ACC112 (cell line): ENCODE data around the gene NDUFV3.

Source experiments
- H2AFZ ChIP-seq: fragments of 200-600 bp; sonication (generic); one replicate; pipeline ENCODE4 v1.6.0; 2017; ENCODE audit warnings: antibody characterized with exemption, low read length; ENCODE audit not compliant: unreplicated experiment
- H3K27ac ChIP-seq: fragments of 200-600 bp; sonication (generic); 2 replicates; pipeline ENCODE4 v1.5.1; 2014; ENCODE audit warnings: low read depth, mild to moderate bottlenecking, antibody characterized with exemption, low read length, moderate library complexity
- H3K27me3 ChIP-seq: fragments of 200-600 bp; sonication (generic); 2 replicates; pipeline ENCODE4 v1.6.1; 2014; ENCODE audit warnings: mild to moderate bottlenecking, antibody characterized with exemption, low read length, moderate library complexity, mixed read lengths; ENCODE audit not compliant: insufficient read depth
- H3K36me3 ChIP-seq: fragments of 200-600 bp; sonication (generic); 2 replicates; pipeline ENCODE4 v1.6.1; 2016; ENCODE audit warnings: mild to moderate bottlenecking, antibody characterized with exemption, low read length, moderate library complexity, mixed read lengths; ENCODE audit not compliant: insufficient read depth
- H3K4me1 ChIP-seq: fragments of 200-600 bp; sonication (generic); one replicate; pipeline ENCODE4 v1.6.1; 2016; ENCODE audit warnings: low read length, mixed read lengths; ENCODE audit not compliant: insufficient read depth, unreplicated experiment, control insufficient read depth
- H3K4me3 ChIP-seq: fragments of 200-600 bp; sonication (generic); 2 replicates; pipeline ENCODE4 v1.5.1; 2014; ENCODE audit warnings: mild to moderate bottlenecking, low read depth, low read length
- H3K79me2 ChIP-seq: fragments of 200-600 bp; sonication (generic); one replicate; pipeline ENCODE4 v1.6.0; 2016; ENCODE audit warnings: low read length; ENCODE audit not compliant: control insufficient read depth, unreplicated experiment, insufficient read depth

NDUFV3 gene

GRCh38 chr21:42858185-42858847, 34.8 kb upstream of the NDUFV3 start:
- H3K27ac ChIP-seq, result no peak overlapping the region
- no peak overlapping the region for H2AFZ ChIP-seq
- peaks cover 22% of the 10 kb centered on the region for H3K79me2 ChIP-seq
- H3K4me1 ChIP-seq, result no peaks in the 10 kb centered on the region
- peaks cover 11% of the 10 kb centered on the region; the same call in 1 of the 2 replicates for H3K36me3 ChIP-seq
- no peaks in the 10 kb centered on the region for H3K27me3 ChIP-seq
- H3K4me3 ChIP-seq, result no peak overlapping the region

DNA sequence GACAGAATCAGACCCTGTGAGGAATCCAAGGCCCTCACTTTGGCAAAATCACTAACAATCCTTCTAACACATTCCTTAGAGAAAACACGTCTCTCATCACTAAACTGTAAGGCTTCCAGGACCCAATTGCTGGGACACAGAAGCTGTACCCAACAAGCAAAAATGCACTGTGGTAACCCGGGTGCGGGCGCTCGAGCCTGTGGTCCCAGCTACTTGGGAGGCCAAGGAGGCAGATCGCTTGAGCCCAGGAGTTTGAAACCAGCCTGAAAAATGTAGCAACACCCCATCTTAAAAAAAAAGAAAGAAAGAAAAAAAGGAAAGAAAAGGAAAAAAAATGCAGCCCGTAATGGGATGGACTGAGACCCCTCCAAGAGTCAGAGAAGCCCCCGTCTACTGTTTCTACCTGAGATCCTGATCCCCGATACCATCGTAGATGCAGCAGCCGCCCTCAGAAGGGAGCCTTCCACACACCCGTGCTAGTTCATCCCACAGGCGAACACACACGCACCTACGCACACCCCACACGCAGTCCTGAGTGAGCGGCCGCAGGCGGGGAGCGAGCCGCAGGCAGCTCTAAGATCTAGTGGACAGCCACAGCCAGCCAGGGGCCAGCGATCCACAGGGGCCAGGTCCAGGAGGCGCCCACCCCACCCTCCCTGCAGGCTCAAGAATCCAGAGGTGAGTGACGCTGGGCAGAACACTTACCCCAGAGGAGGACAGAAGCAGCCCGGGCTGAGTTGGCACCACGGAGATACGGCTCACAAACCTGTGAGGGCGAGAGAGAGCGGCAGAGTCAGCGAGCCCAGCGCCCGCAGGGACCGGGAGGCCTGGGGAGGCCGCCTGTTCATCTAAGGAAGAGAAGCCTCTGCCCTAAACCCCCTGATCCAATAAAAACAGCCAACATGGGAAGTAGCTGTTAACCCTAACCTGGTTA, 33.9 kb upstream of the NDUFV3 start:
- H2AFZ ChIP-seq, result no peak overlapping the region
- no peaks in the 10 kb centered on the region for H3K27me3 ChIP-seq
- no peaks in the 10 kb centered on the region for H3K4me1 ChIP-seq
- H3K36me3 ChIP-seq, result peaks cover 9% of the 10 kb centered on the region; the same call in 1 of the 2 replicates
- H3K4me3 ChIP-seq, result no peak overlapping the region
- H3K27ac ChIP-seq, result no peak overlapping the region
- peaks cover 25% of the 10 kb centered on the region for H3K79me2 ChIP-seq

- peaks cover 30% of the 10 kb centered on the region for H3K79me2 ChIP-seq
- H3K4me3 ChIP-seq, result no peak overlapping the region
- no peaks in the 10 kb centered on the region for H3K27me3 ChIP-seq
- H3K27ac ChIP-seq, result no peak overlapping the region
- H3K4me1 ChIP-seq, result no peaks in the 10 kb centered on the region
- H2AFZ ChIP-seq, result no peak overlapping the region
- H3K36me3 ChIP-seq, result peaks cover 7% of the 10 kb centered on the region; the same call in 1 of the 2 replicates
Observed at GRCh38 chr21:42859891-42860230, 33.2 kb upstream of the NDUFV3 start.

- no peak overlapping the region for H2AFZ ChIP-seq
- no peaks in the 10 kb centered on the region for H3K4me1 ChIP-seq
- peaks cover 7% of the 10 kb centered on the region; the same call in 1 of the 2 replicates for H3K36me3 ChIP-seq
- no peak overlapping the region for H3K27ac ChIP-seq
- H3K79me2 ChIP-seq, result peaks cover 30% of the 10 kb centered on the region
- no peak overlapping the region for H3K4me3 ChIP-seq
- H3K27me3 ChIP-seq, result no peaks in the 10 kb centered on the region
Observed at GRCh38 chr21:42860345-42860744, 32.8 kb upstream of the NDUFV3 start.

- Histone ChIP-seq H3K4me1 (no peaks in the 10 kb centered on the region), H3K79me2 (peaks cover 38% of the 10 kb centered on the region), H3K27ac (no peak overlapping the region), H3K27me3 (no peaks in the 10 kb centered on the region), H2AFZ (no peak overlapping the region), H3K36me3 (peaks cover 7% of the 10 kb centered on the region; the same call in 1 of the 2 replicates), H3K4me3 (no peak overlapping the region)
Observed at GRCh38 chr21:42861311-42861847, 31.7 kb upstream of the NDUFV3 start.

DNA sequence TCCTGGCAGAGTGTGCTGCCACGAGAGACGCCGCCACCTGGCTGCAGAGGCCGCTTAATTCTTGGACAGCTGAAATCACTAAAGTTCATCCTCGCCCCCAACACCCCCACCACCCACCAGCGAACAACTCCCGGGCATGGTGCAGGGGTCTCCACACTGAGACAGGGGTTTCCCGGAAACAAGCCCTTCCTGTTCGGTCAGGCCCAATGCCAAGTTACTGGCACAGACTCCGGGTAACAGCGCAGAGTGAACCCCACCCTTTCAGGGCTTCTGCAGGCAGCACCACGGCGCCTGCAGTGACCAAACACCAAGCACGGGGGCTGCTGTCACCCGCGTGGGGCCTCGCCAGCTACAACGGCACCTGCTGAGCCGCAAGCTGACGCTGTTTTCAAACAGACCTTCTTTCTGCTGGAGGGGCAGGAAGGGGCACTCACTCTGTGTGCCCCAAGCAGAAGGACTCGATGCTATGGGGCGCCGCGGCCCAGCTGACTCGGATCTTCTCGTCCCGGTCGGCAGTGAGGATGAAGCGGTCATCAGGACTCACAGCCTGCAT, 31.2 kb upstream of the NDUFV3 start:
- no peak overlapping the region for H3K4me3 ChIP-seq
- no peak overlapping the region for H2AFZ ChIP-seq
- H3K36me3 ChIP-seq, result peaks cover 7% of the 10 kb centered on the region; the same call in 1 of the 2 replicates
- no peak overlapping the region for H3K27ac ChIP-seq
- no peaks in the 10 kb centered on the region for H3K27me3 ChIP-seq
- no peaks in the 10 kb centered on the region for H3K4me1 ChIP-seq
- peaks cover 43% of the 10 kb centered on the region for H3K79me2 ChIP-seq

- Histone ChIP-seq H2AFZ (no peak overlapping the region), H3K4me3 (no peak overlapping the region), H3K27me3 (no peaks in the 10 kb centered on the region), H3K36me3 (peaks cover 3% of the 10 kb centered on the region; the same call in 1 of the 2 replicates), H3K79me2 (peaks cover 45% of the 10 kb centered on the region), H3K4me1 (no peaks in the 10 kb centered on the region), H3K27ac (no peak overlapping the region)
Observed at GRCh38 chr21:42862774-42863503, 30.2 kb upstream of the NDUFV3 start.

DNA sequence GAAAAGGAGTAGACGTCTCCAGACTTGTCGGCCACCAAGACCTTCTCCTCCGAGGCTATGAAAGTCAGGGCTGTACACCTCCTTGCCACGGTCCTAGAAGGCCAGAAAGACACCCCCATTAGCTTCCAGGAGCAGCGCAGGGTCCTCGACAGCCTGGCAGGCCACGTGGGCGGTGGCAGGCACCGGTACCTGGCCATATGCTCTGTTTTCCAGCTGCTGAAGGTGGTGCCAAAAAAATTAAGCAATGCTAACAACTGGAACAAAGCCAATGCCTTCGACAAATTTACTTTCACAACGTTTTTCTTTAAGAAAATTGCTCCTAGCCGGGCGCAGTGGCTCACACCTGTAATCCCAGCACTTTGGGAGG, 29.6 kb upstream of the NDUFV3 start:
- no peak overlapping the region for H3K4me3 ChIP-seq
- H3K27ac ChIP-seq, result no peak overlapping the region
- peaks cover 3% of the 10 kb centered on the region; the same call in 1 of the 2 replicates for H3K36me3 ChIP-seq
- no peaks in the 10 kb centered on the region for H3K27me3 ChIP-seq
- H3K4me1 ChIP-seq, result no peaks in the 10 kb centered on the region
- peaks cover 48% of the 10 kb centered on the region for H3K79me2 ChIP-seq
- H2AFZ ChIP-seq, result no peak overlapping the region

DNA sequence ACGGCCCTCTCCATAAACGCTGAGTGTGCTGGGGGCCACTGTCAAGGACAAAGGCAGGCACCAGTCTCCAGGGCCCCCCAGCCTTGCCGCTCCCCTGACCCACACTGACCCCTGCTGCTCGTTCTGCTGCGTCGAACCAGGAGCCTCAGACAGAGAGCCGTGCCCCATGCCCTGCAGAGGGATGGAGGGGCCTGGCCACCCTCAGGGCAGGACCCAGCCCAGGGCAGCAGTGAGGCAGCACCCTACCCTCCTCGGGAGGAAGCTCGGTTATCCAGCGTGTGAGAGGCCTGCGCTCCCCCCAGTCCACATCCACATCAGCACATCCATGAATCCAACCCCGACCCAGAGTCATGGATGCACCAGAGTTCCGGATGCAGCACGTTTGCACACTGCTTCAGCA, 28.8 kb upstream of the NDUFV3 start:
- no peaks in the 10 kb centered on the region for H3K4me1 ChIP-seq
- no peak overlapping the region for H2AFZ ChIP-seq
- H3K4me3 ChIP-seq, result no peak overlapping the region
- peaks cover 56% of the 10 kb centered on the region for H3K79me2 ChIP-seq
- no peak overlapping the region for H3K27ac ChIP-seq
- H3K27me3 ChIP-seq, result no peaks in the 10 kb centered on the region
- peaks cover 10% of the 10 kb centered on the region; the same call in 1 of the 2 replicates for H3K36me3 ChIP-seq
